Epithelial cell of prostate (primary cell): ENCODE data around the gene DMWD.
"Not testable (repeated sequence)": the region's sequence is repeated elsewhere in the genome, so short reads cannot be mapped to it uniquely, and the experiment has no call there.

Experiments
- DNase-seq: peaks from one replicate; pipeline ENCODE4 v3.0.0-alpha.2; 2011; ENCODE audit warnings: low read depth, low spot score
- H3K27ac ChIP-seq: fragments of 450-650 bp; 2 replicates; pipeline ENCODE4 v1.5.1; 2017; ENCODE audit warnings: mild to moderate bottlenecking

The DMWD gene

DNA sequence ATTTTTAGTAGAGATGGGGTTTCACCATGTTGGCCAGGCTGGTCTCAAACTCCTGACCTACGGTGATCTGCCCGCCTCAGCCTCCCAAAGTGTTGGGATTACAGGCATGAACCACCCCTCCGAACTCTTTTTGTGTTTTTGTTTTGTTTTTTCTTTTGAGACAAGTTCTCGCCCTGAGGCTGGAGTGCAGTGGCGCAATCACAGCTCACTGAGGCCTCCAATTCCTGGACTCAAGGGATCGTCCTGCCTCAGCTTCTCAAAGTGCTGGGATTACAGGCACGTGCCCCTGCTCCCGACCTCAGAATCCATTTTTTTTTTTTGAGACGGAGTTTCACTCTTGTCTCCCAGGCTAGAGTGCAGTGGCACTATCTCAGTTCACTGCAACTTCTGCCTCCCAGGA lies 35.0 kb downstream of the DMWD start:
- no peak for DNase-seq
- H3K27ac ChIP-seq = no peak overlapping the region

GRCh38 chr19:45754323-45754722 lies 38.3 kb downstream of the DMWD start:
- DNase-seq = no peak
- no peak overlapping the region for H3K27ac ChIP-seq

DNA sequence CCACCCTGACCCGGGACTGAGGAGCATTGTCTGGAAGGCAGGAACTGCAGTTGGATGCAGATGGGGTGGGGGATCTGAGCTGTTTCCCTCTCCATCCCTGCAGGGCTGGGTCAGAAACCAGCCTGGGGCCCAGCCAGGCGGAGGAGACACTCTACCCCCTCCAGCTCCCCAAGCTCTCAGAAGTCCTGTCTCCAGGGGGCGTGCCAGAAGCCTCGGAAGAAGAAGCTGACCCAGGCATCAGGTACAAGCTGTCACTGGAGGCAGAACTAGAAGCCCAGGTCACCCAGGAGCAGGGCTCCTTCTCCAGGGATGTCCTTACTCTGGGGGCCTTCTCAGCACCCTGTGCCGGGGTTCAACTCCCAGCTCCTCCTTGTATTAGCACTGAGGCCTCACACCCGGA lies 39.1 kb downstream of the DMWD start:
- H3K27ac ChIP-seq = no peak overlapping the region
- DNase-seq = no peak

GRCh38 chr19:45752639-45753038 lies 40.0 kb downstream of the DMWD start:
- H3K27ac ChIP-seq = peak overlapping the region; percentile 62
- peak; percentile 90 for DNase-seq

DNA sequence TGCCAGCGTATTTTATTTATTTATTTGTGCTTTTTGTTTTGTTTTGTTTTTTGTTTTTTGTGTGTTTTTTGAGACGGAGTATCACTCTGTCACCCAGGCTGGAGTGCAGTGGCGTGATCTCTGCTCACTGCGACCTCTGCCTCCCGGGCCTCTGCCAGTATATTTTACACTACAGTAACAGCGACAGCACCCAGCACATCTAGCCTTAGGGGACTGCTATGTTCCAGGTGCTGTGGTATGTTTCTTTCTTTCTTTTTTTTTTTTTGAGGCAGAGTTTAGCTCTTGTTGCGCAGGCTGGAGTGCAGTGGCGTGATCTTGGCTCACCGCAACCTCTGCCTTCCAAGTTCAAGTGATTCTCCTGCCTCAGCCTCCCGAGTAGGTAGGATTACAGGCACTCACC lies 41.2 kb downstream of the DMWD start:
- not testable (repeated sequence) for H3K27ac ChIP-seq, DNase-seq

DNA sequence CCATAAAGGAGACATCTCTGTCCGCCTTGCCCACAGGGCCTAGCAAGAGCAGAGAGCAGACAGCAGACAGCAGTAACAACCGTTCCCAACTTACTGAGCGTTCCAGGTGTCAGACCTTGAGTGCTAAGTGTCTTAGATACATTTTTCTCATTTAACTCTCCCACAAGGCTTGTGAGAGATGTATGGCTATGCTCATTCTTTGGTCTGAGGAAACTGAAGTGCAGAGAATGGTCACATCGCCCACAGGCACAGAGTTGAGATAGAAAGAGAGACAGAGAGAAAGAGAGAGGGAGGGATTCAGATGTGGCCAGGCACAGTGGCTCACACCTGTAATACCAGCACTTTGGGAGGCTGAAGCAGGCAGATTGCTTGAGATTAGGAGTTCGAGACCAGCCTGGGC lies 45.1 kb downstream of the DMWD start:
- H3K27ac ChIP-seq = no peak overlapping the region

GRCh38 chr19:45746866-45747265 lies 45.8 kb downstream of the DMWD start:
- DNase-seq = no peak
- no peak overlapping the region for H3K27ac ChIP-seq

More for the DNA sequence above, 45.1 kb downstream of the DMWD start:
- no peak for DNase-seq

GRCh38 chr19:45745606-45746005 lies 47.0 kb downstream of the DMWD start:
- DNase-seq = no peak
- no peak overlapping the region for H3K27ac ChIP-seq

DNA sequence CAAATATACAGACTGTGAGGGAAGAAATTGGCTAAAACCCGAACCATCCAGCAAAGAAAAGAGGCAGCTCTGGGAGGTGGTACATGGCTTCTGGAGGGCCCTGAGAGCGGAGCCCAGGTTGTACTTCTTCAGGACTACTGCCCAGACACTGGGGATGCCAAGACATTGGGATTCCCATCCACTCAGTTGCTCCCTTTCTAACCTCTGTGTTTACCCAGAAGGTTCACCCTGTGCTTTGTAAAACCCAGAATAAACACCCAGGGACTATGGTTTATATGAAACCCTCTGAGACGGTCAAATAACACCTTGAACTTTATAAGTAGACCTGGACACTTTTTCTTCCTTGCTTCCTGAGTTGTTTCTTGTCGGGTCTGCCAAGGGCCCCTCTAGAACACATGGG lies 49.7 kb downstream of the DMWD start:
- DNase-seq = no peak
- H3K27ac ChIP-seq = no peak overlapping the region

- no peak overlapping the region for H3K27ac ChIP-seq
- DNase-seq = no peak
These were observed 52.9 kb downstream of the DMWD start for GRCh38 chr19:45739498-45740439.

GRCh38 chr19:45733160-45733810 lies 59.4 kb downstream of the DMWD start, which contains the start of gene MEIOSIN:
Gene MEIOSIN, plus strand, starts transcription at chr19:45733439. Its CDS starts 1,938 bp downstream, at chr19:45735377.
- no peak for DNase-seq
- H3K27ac ChIP-seq = no peak within 1 kb of the TSS
